A673 (cell line): ENCODE results near the gene ZNF765. TPM values are rescaled to one million over a fixed set of nuclear protein-coding genes. Genes with fewer than 3 reads are reported as not detected.
"Not testable (repeated sequence)": the region's sequence is repeated elsewhere in the genome, so short reads cannot be mapped to it uniquely, and the experiment has no call there.

Experiments used
- BruUV-seq: library from RNA; stranded (reverse); fragments of 400-500 nt; replicated peaks from 2 replicates; lab custom pipeline; 2021; lab: Mats Ljungman, UMichigan
- CTCF ChIA-PET: fragments of 300-600 bp; sonication (Branson Sonifier 250); formaldehyde crosslinking; loops from one replicate; lab custom pipeline; 2022; ENCODE audit warnings: antibody characterized with exemption; lab: Charles Lee
- POLR2A ChIA-PET: fragments of 300-600 bp; sonication (Branson Sonifier 250); formaldehyde crosslinking; loops from one replicate; lab custom pipeline; 2022; ENCODE audit warnings: antibody characterized with exemption; ENCODE audit not compliant: low non-redundant PET; lab: Charles Lee
- DNase-seq: peaks from one replicate; pipeline ENCODE4 v3.0.0-alpha.2; 2015; ENCODE audit warnings: low spot score
- H3K27ac ChIP-seq: fragments of 200-600 bp; sonication (generic); 2 replicates; pipeline ENCODE4 v1.5.1; 2016; ENCODE audit warnings: mixed run types, low read depth, mild to moderate bottlenecking, mixed read lengths, antibody characterized with exemption, low read length; ENCODE audit not compliant: poor library complexity, severe bottlenecking
- H3K27me3 ChIP-seq: fragments of 200-600 bp; sonication (generic); replicated peaks from 2 replicates; pipeline ENCODE4 v1.6.1; 2017; ENCODE audit warnings: mixed run types, low read depth, mild to moderate bottlenecking, mixed read lengths, antibody characterized with exemption, low read length; ENCODE audit not compliant: insufficient read depth, poor library complexity
- H3K36me3 ChIP-seq: fragments of 200-600 bp; sonication (generic); 2 replicates; pipeline ENCODE4 v1.6.1; 2016; ENCODE audit warnings: mixed run types, mild to moderate bottlenecking, mixed read lengths, antibody characterized with exemption, low read length; ENCODE audit not compliant: insufficient read depth, poor library complexity, severe bottlenecking
- H3K4me1 ChIP-seq: fragments of 200-600 bp; sonication (generic); 2 replicates; pipeline ENCODE4 v1.6.1; 2017; ENCODE audit warnings: mixed run types, mild to moderate bottlenecking, mixed read lengths, antibody characterized with exemption, low read length; ENCODE audit not compliant: insufficient read depth, poor library complexity, severe bottlenecking
- H3K4me3 ChIP-seq: fragments of 200-600 bp; sonication (generic); 2 replicates; pipeline ENCODE4 v1.5.1; 2016; ENCODE audit warnings: low read depth, mixed run types, mild to moderate bottlenecking, mixed read lengths, low read length; ENCODE audit not compliant: poor library complexity, severe bottlenecking
- H3K9me3 ChIP-seq: fragments of 200-600 bp; sonication (generic); 2 replicates; pipeline ENCODE4 v1.6.1; 2016; ENCODE audit warnings: mixed run types, low read depth, mild to moderate bottlenecking, mixed read lengths, antibody characterized with exemption, low read length; ENCODE audit not compliant: poor library complexity, severe bottlenecking
- EZH2 ChIP-seq: fragments of 200-600 bp; sonication (generic); IDR thresholded peaks from 2 replicates; pipeline ENCODE4 v1.6.1; 2017; ENCODE audit warnings: borderline replicate concordance, low read depth, mild to moderate bottlenecking, mixed read lengths, antibody characterized with exemption, low read length; ENCODE audit not compliant: poor library complexity, severe bottlenecking
- intact Hi-C: fragments of 100-400 bp; cut with micrococcal nuclease; formaldehyde crosslinking; loops from one replicate; pipeline ENCODE4 v1.10.0; 2022; ENCODE audit not compliant: unreplicated experiment
- total RNA-seq: library from RNA; stranded (reverse); gene quantifications from 2 replicates; pipeline ENCODE4 v1.2.3, GENCODE V29; 2021
- TF ChIP-seq, protein P1 (sequence below): fragments of 300-800, 200-600 bp; sonication (generic); conservative IDR thresholded peaks from 2 replicates; pipeline ENCODE4 v1.5.1; 2017; ENCODE audit warnings: low read depth, mild to moderate bottlenecking, antibody characterized with exemption, low read length, moderate library complexity, mixed read lengths

The ZNF765 gene
- total RNA-seq, 1 experiment from 2014 or later = 10.4 TPM

- peak; percentile 4 for DNase-seq
- H3K4me3 ChIP-seq = peak overlapping the region; percentile 91
- peak overlapping the region; percentile 83 for H3K27ac ChIP-seq
- H3K4me1 ChIP-seq = no peaks in the 10 kb centered on the region
- TF ChIP-seq EZH2 = no peak
- TF ChIP-seq, protein P1, sequence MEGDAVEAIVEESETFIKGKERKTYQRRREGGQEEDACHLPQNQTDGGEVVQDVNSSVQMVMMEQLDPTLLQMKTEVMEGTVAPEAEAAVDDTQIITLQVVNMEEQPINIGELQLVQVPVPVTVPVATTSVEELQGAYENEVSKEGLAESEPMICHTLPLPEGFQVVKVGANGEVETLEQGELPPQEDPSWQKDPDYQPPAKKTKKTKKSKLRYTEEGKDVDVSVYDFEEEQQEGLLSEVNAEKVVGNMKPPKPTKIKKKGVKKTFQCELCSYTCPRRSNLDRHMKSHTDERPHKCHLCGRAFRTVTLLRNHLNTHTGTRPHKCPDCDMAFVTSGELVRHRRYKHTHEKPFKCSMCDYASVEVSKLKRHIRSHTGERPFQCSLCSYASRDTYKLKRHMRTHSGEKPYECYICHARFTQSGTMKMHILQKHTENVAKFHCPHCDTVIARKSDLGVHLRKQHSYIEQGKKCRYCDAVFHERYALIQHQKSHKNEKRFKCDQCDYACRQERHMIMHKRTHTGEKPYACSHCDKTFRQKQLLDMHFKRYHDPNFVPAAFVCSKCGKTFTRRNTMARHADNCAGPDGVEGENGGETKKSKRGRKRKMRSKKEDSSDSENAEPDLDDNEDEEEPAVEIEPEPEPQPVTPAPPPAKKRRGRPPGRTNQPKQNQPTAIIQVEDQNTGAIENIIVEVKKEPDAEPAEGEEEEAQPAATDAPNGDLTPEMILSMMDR = no peak
- peaks cover 18% of the 10 kb centered on the region for H3K36me3 ChIP-seq
- intact Hi-C loops = no loop called here
- no peaks in the 10 kb centered on the region for H3K9me3 ChIP-seq
- BruUV-seq = TSS peak; percentile 25
- ChIA-PET POLR2A (no interaction called here), CTCF (no interaction called here)
- H3K27me3 ChIP-seq = no peaks in the 10 kb centered on the region
These were observed 37.2 kb downstream of the ZNF765 start for GRCh38 chr19:53432088-53432661.

DNA sequence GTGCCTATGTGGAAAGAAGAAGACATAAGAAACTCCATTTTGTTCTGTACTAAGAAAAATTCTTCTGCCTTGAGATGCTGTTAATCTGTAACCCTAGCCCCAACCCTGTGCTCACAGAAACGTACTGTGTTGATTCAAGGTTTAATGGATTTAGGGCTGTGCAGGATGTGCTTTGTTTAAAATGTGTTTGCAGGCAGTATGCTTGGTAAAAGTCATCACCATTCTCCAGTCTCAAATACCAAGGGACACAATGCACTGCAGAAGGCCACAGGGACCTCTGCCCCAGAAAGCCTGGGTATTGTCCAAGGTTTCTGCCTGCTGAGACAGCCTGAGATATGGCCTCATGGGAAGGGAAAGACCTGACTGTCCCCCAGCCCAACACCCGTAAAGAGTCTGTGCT, 48.9 kb downstream of the ZNF765 start:
- DNase-seq, H3K9me3 ChIP-seq, H3K27ac ChIP-seq, H3K27me3 ChIP-seq, H3K4me3 ChIP-seq, H3K4me1 ChIP-seq, intact Hi-C loops, CTCF ChIA-PET, POLR2A ChIA-PET, BruUV-seq: not testable (repeated sequence)
- H3K36me3 ChIP-seq = peaks cover 18% of the 10 kb centered on the region

DNA sequence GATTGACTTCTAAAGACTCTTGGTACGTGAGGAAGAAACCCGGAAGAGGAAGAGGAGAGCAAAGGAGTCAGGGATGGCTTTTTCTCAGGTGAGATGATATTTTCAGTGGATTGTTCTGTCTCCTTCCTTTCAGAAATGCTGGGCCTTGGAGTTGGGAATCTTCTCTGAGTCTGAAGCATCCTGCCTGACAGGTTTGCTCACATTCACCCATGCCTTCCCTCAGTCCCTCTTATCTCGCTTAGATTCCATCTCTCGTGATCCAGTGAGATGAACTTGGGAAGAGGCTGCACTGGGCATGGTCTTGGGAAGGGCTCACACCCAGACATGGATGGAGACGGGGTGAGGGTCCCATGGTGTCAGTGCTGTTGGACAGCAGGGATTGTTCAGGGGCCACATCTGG, 52.2 kb downstream of the ZNF765 start:
- H3K27me3 ChIP-seq, H3K4me1 ChIP-seq, intact Hi-C loops, POLR2A ChIA-PET, DNase-seq, H3K27ac ChIP-seq, CTCF ChIA-PET, H3K4me3 ChIP-seq, BruUV-seq: not testable (repeated sequence)
- peaks cover 27% of the 10 kb centered on the region for H3K36me3 ChIP-seq
- H3K9me3 ChIP-seq = peaks cover 19% of the 10 kb centered on the region

- BruUV-seq = no TSS peak
- TF ChIP-seq EZH2 = no peak
- TF ChIP-seq, protein P1 = no peak
These were observed 60.9 kb downstream of the ZNF765 start for GRCh38 chr19:53455828-53456227.

GRCh38 chr19:53460131-53460721, 65.3 kb downstream of the ZNF765 start:
- H3K9me3 ChIP-seq = peaks cover 30% of the 10 kb centered on the region
- H3K4me3 ChIP-seq, H3K4me1 ChIP-seq, CTCF ChIA-PET, H3K27me3 ChIP-seq, BruUV-seq, intact Hi-C loops, H3K36me3 ChIP-seq, POLR2A ChIA-PET, DNase-seq, H3K27ac ChIP-seq: not testable (repeated sequence)

More at GRCh38 chr19:53455828-53456227, 60.9 kb downstream of the ZNF765 start:
- no peak overlapping the region for H3K4me3 ChIP-seq
- H3K36me3 ChIP-seq = peaks cover 38% of the 10 kb centered on the region
- no peaks in the 10 kb centered on the region for H3K27me3 ChIP-seq
- intact Hi-C loops = no loop called here
- ChIA-PET POLR2A (interaction anchor here (0.8 kb wide), 1 partner anchor 1114 kb away, joined by 4 read pairs; no protein-coding TSS in a partner anchor), CTCF (no interaction called here)
- H3K4me1 ChIP-seq = no peaks in the 10 kb centered on the region
- H3K27ac ChIP-seq = no peak overlapping the region
- peaks cover 55% of the 10 kb centered on the region for H3K9me3 ChIP-seq
- no peak for DNase-seq
